PFSK-1 (cell line): ENCODE results near the gene IRF7.

Experiments
- POLR2AphosphoS5 ChIP-seq: IDR thresholded peaks from 2 replicates; pipeline ENCODE4 v1.6.1; 2012; ENCODE audit warnings: low read depth, mild to moderate bottlenecking, control low read depth, low read length, moderate library complexity
- SIN3A ChIP-seq: IDR thresholded peaks from 2 replicates; pipeline ENCODE4 v1.6.1; 2012; ENCODE audit warnings: mild to moderate bottlenecking, low read length, moderate library complexity, borderline replicate concordance; ENCODE audit not compliant: insufficient read depth
- TF ChIP-seq, protein P1 (sequence below), 2 experiments: IDR thresholded peaks; 2 replicates each; pipeline versions ENCODE4 v1.6.1 to v1.8.0; 2011 to 2012; ENCODE audit warnings: low read depth in 2 of 2, low read length in 2 of 2, control low read depth in 1 of 2, inconsistent platforms in 1 of 2, mild to moderate bottlenecking in 1 of 2, moderate library complexity in 1 of 2; ENCODE audit not compliant: insufficient read depth in 1 of 2

DNA sequence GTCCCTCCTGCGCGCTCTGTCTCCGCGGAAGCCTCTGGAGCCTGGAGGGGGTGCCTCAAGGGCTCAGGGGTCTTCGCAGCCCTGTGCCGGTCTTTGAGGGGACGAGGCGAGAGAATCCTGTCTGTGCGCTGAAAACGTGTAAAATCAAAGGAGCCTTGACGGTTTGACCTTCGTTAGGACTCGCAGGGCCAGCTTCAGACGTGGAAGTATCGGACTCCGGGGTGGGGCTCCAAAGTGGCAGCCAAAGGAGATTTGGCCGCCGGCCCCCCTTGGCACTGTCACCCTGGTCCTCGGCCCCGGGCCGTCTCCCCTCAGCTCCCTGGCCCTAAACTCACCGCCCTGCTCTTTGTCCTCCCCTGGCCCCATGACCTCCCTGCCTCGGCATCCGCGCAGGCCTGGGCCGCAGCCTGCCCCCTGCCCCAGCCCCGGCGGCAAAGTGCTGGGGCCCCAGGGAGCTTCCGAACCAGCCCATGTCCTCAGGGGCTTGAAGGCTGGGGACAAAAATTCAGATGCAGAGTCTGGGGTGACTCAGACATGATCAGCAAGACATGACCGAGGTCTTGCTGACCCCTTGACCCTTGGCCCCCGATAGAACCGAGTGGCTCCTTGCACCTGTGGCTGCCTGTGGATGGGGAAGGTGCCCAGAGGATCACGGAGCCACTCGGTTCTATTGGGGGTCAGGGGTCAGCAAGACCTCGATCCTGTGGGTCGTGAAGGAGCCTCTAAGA is 46.4 kb downstream of the IRF7 start:
- TF ChIP-seq SIN3A (no peak), POLR2AphosphoS5 (no peak)
- TF ChIP-seq, protein P1, sequence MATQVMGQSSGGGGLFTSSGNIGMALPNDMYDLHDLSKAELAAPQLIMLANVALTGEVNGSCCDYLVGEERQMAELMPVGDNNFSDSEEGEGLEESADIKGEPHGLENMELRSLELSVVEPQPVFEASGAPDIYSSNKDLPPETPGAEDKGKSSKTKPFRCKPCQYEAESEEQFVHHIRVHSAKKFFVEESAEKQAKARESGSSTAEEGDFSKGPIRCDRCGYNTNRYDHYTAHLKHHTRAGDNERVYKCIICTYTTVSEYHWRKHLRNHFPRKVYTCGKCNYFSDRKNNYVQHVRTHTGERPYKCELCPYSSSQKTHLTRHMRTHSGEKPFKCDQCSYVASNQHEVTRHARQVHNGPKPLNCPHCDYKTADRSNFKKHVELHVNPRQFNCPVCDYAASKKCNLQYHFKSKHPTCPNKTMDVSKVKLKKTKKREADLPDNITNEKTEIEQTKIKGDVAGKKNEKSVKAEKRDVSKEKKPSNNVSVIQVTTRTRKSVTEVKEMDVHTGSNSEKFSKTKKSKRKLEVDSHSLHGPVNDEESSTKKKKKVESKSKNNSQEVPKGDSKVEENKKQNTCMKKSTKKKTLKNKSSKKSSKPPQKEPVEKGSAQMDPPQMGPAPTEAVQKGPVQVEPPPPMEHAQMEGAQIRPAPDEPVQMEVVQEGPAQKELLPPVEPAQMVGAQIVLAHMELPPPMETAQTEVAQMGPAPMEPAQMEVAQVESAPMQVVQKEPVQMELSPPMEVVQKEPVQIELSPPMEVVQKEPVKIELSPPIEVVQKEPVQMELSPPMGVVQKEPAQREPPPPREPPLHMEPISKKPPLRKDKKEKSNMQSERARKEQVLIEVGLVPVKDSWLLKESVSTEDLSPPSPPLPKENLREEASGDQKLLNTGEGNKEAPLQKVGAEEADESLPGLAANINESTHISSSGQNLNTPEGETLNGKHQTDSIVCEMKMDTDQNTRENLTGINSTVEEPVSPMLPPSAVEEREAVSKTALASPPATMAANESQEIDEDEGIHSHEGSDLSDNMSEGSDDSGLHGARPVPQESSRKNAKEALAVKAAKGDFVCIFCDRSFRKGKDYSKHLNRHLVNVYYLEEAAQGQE (IDR thresholded peaks at IDR 0.05; ENCODE audit: insufficient read depth in 1 of 2, low read depth in 2 of 2, low read length in 2 of 2) = no peak
